GM19043 (cell line): ENCODE measurements around the gene BCL2L2.

Experiments used
- ATAC-seq: cut with Tn5 transposase; IDR thresholded peaks from one replicate; pipeline ENCODE4 v1.9.1; 2021; ENCODE audit warnings: low read depth; ENCODE audit not compliant: unreplicated experiment

Gene BCL2L2

GRCh38 chr14:23299211-23299957 lies 7.2 kb upstream of the BCL2L2 start:
- no peak for ATAC-seq

- no peak for ATAC-seq
Observed at GRCh38 chr14:23299986-23300686, 6.5 kb upstream of the BCL2L2 start.

- ATAC-seq, result no peak
Observed at GRCh38 chr14:23300687-23301223, 5.9 kb upstream of the BCL2L2 start.

GRCh38 chr14:23301288-23301968 lies 5.2 kb upstream of the BCL2L2 start:
- ATAC-seq, result peak; percentile 74

GRCh38 chr14:23301969-23302289 lies 4.7 kb upstream of the BCL2L2 start:
- ATAC-seq, result peak; percentile 5

- ATAC-seq, result peak; percentile 20
Observed at GRCh38 chr14:23302290-23303225, 4.1 kb upstream of the BCL2L2 start, which contains the start of gene PPP1R3E. Gene PPP1R3E, minus strand, starts transcription at chr14:23302859. Its CDS starts 283 bp downstream, at chr14:23302576.

GRCh38 chr14:23307146-23307530 lies 505 bp downstream of the BCL2L2 start:
- ATAC-seq, result no peak

- no peak for ATAC-seq
Observed at GRCh38 chr14:23307687-23308644, 1.3 kb downstream of the BCL2L2 start.

GRCh38 chr14:23308721-23309445 lies 2.2 kb downstream of the BCL2L2 start:
- ATAC-seq, result no peak

GRCh38 chr14:23310546-23310945 lies 3.9 kb downstream of the BCL2L2 start:
- no peak for ATAC-seq

- no peak for ATAC-seq
Observed at GRCh38 chr14:23316300-23316699, 9.7 kb downstream of the BCL2L2 start.

- ATAC-seq, result no peak
Observed at GRCh38 chr14:23319746-23320583, 13.3 kb downstream of the BCL2L2 start.

GRCh38 chr14:23320584-23321571 lies 14.2 kb downstream of the BCL2L2 start, which contains the start of gene PABPN1:
Gene PABPN1, plus strand, starts transcription at chr14:23321457. Its CDS starts 13 bp downstream, at chr14:23321470.
- ATAC-seq, result peak; percentile 87

- ATAC-seq, result no peak
Observed at GRCh38 chr14:23321572-23322547, 15.2 kb downstream of the BCL2L2 start.
